GM23338 (cell line): ENCODE data around the gene MYLK. TPM values are rescaled to one million over a fixed set of nuclear protein-coding genes. Genes with fewer than 3 reads are reported as not detected.

Experiments
- ATAC-seq: fragments of 200-7000 bp; cut with Tn5 transposase; 3 replicates; pipeline ENCODE4 v1.9.1; 2020
- DNase-seq: peaks from one replicate; pipeline ENCODE4 v3.0.0-alpha.2; 2015; ENCODE audit warnings: low spot score
- H2AFZ ChIP-seq: fragments of 200-600 bp; sonication (generic); 2 replicates; pipeline ENCODE4 v1.8.0; 2016; ENCODE audit warnings: antibody characterized with exemption, mild to moderate bottlenecking, moderate library complexity
- H3F3A ChIP-seq: fragments of 200-600 bp; sonication (generic); replicated peaks from 2 replicates; pipeline ENCODE4 v1.8.0; 2017; ENCODE audit warnings: antibody characterized with exemption, mixed run types, low read depth
- H3K27ac ChIP-seq: fragments of 200-600 bp; sonication (generic); 2 replicates; pipeline ENCODE4 v1.6.1; 2016; ENCODE audit warnings: low read depth
- H3K27me3 ChIP-seq: fragments of 200-600 bp; sonication (generic); 2 replicates; pipeline ENCODE4 v1.8.0; 2016; ENCODE audit warnings: mild to moderate bottlenecking, mixed run types, moderate library complexity; ENCODE audit not compliant: insufficient read depth
- H3K36me3 ChIP-seq: fragments of 200-600 bp; sonication (generic); 2 replicates; pipeline ENCODE4 v1.8.0; 2016; ENCODE audit warnings: mild to moderate bottlenecking; ENCODE audit not compliant: insufficient read depth
- H3K4me1 ChIP-seq: fragments of 200-600 bp; sonication (generic); 2 replicates; pipeline ENCODE4 v1.8.0; 2016; ENCODE audit warnings: mild to moderate bottlenecking, moderate library complexity; ENCODE audit not compliant: insufficient read depth
- H3K4me2 ChIP-seq: fragments of 200-600 bp; sonication (generic); 2 replicates; pipeline ENCODE4 v1.7.1; 2017; ENCODE audit warnings: mixed run types
- H3K4me3 ChIP-seq: fragments of 200-600 bp; sonication (generic); 2 replicates; pipeline ENCODE4 v1.6.1; 2016; ENCODE audit warnings: mixed run types
- H3K79me2 ChIP-seq: fragments of 200-600 bp; sonication (generic); replicated peaks from 2 replicates; pipeline ENCODE4 v1.8.0; 2017; ENCODE audit warnings: mild to moderate bottlenecking; ENCODE audit not compliant: insufficient read depth
- H3K9me2 ChIP-seq: fragments of 200-600 bp; sonication (generic); 2 replicates; pipeline ENCODE4 v1.8.0; 2017; ENCODE audit not compliant: insufficient read depth
- H4K20me1 ChIP-seq: fragments of 200-600 bp; sonication (generic); replicated peaks from 2 replicates; pipeline ENCODE4 v1.8.0; 2017; ENCODE audit warnings: mild to moderate bottlenecking; ENCODE audit not compliant: insufficient read depth
- H3K27ac Mint-ChIP-seq: 2 replicates; pipeline ENCODE4 v1.8.0; 2020; ENCODE audit warnings: inconsistent platforms, mild to moderate bottlenecking, moderate library complexity, mixed read lengths
- H3K27me3 Mint-ChIP-seq: 3 replicates; pipeline ENCODE4 v1.8.0; 2022; ENCODE audit warnings: low read depth, mild to moderate bottlenecking, moderate library complexity, mixed read lengths, inconsistent platforms; ENCODE audit not compliant: insufficient read depth, poor library complexity
- H3K36me3 Mint-ChIP-seq: 3 replicates; pipeline ENCODE4 v1.8.0; 2021; ENCODE audit warnings: low read depth, mild to moderate bottlenecking, inconsistent platforms, moderate library complexity, mixed read lengths
- H3K4me1 Mint-ChIP-seq: 3 replicates; pipeline ENCODE4 v1.8.0; 2020; ENCODE audit warnings: mild to moderate bottlenecking, inconsistent platforms, mixed read lengths
- H3K4me3 Mint-ChIP-seq: 3 replicates; pipeline ENCODE4 v1.8.0; 2021; ENCODE audit warnings: moderate library complexity, mild to moderate bottlenecking, inconsistent platforms, mixed read lengths
- H3K9me3 Mint-ChIP-seq: 3 replicates; pipeline ENCODE4 v1.8.0; 2020; ENCODE audit warnings: moderate library complexity, mild to moderate bottlenecking, inconsistent platforms, mixed read lengths
- CREB1 ChIP-seq: fragments of 250-450 bp; sonication (Bioruptor Pico); IDR thresholded peaks from 2 replicates; pipeline ENCODE4 v1.5.0; 2020; ENCODE audit warnings: low read depth, mild to moderate bottlenecking, moderate library complexity
- ETS1 ChIP-seq: IDR thresholded peaks from 2 replicates; pipeline ENCODE4 v1.6.1; 2016; ENCODE audit warnings: antibody characterized with exemption
- EZH2 ChIP-seq: fragments of 200-600 bp; sonication (generic); IDR thresholded peaks from one replicate; pipeline ENCODE4 v1.8.0; 2017; ENCODE audit warnings: antibody characterized with exemption, mild to moderate bottlenecking, low read depth; ENCODE audit not compliant: unreplicated experiment
- EZH2phosphoT487 ChIP-seq: fragments of 200-600 bp; sonication (generic); IDR thresholded peaks from one replicate; pipeline ENCODE4 v1.8.1; 2018; ENCODE audit warnings: antibody characterized with exemption; ENCODE audit not compliant: unreplicated experiment
- JUNB ChIP-seq: IDR thresholded peaks from one replicate; pipeline ENCODE4 v1.6.1; 2016; ENCODE audit warnings: antibody characterized with exemption; ENCODE audit not compliant: unreplicated experiment
- NANOG ChIP-seq: IDR thresholded peaks from 2 replicates; pipeline ENCODE4 v1.6.1; 2016; ENCODE audit warnings: antibody characterized with exemption, borderline replicate concordance
- POLR2AphosphoS5 ChIP-seq: IDR thresholded peaks from 2 replicates; pipeline ENCODE4 v1.6.1; 2016; ENCODE audit warnings: antibody characterized with exemption, low read depth
- STAT1 ChIP-seq: IDR thresholded peaks from one replicate; pipeline ENCODE4 v1.6.1; 2016; ENCODE audit warnings: antibody characterized with exemption; ENCODE audit not compliant: unreplicated experiment
- ZNF114 ChIP-seq: fragments of 250-450 bp; sonication (Bioruptor Pico); IDR thresholded peaks from 2 replicates; pipeline ENCODE4 v1.5.0; 2020; ENCODE audit warnings: mild to moderate bottlenecking, moderate library complexity
- ZNF331 ChIP-seq: fragments of 250-450 bp; sonication (Bioruptor Pico); IDR thresholded peaks from 2 replicates; pipeline ENCODE4 v1.5.0; 2020; ENCODE audit warnings: low read depth, mild to moderate bottlenecking, moderate library complexity
- polyA plus RNA-seq: library from polyadenylated mRNA; unstranded; fragments of >200 nt; fragmentation: Nextera tagmentation; extraction: Ambion mirVana; gene quantifications from 2 replicates; pipeline ENCODE4 v1.2.1, GENCODE V29; 2016
- total RNA-seq: library from RNA; depleted of rRNA; stranded (reverse); fragments of >200 nt; shearing (Covaris generic); gene quantifications from 2 replicates; pipeline ENCODE4 v1.2.3, GENCODE V29; 2014
- TF ChIP-seq, protein P1 (sequence below), 2 experiments: fragments of 200-600 bp in 1 of 2; sonication (generic) in 1 of 2; conservative IDR thresholded peaks; 2 replicates each; pipeline versions ENCODE4 v1.5.1 to v1.6.1; 2016 to 2017; ENCODE audit warnings: antibody characterized with exemption in 2 of 2, low read depth in 2 of 2, mild to moderate bottlenecking in 2 of 2, moderate library complexity in 1 of 2
- TF ChIP-seq, protein P2 (sequence below): IDR thresholded peaks from one replicate; pipeline ENCODE4 v1.6.1; 2018; ENCODE audit warnings: antibody characterized with exemption; ENCODE audit not compliant: unreplicated experiment
- TF ChIP-seq, protein P3 (sequence below): fragments of 250-450 bp; sonication (Bioruptor Pico); IDR thresholded peaks from 2 replicates; pipeline ENCODE4 v1.5.0; 2020; ENCODE audit warnings: mild to moderate bottlenecking, moderate library complexity

The MYLK gene
- total and polyA plus RNA-seq, 2 experiments from 2014 or later, result 11.5 to 17.9 TPM

GRCh38 chr3:123627673-123628670 is 256.2 kb downstream of the MYLK start:
- DNase-seq, result no peak
- no peak for ATAC-seq
- Mint-ChIP-seq H3K36me3 (peaks cover 3% of the 10 kb centered on the region; the same call in 2 of the 3 replicates), H3K4me1 (peaks cover 16% of the 10 kb centered on the region), H3K4me3 (no peak overlapping the region), H3K9me3 (no peaks in the 10 kb centered on the region; the same call in 2 of the 3 replicates), H3K27ac (no peak overlapping the region), H3K27me3 (peaks cover 8% of the 10 kb centered on the region)
- no peaks in the 10 kb centered on the region for H3K9me2 ChIP-seq
- H3K79me2 ChIP-seq, result no peaks in the 10 kb centered on the region
- H3K27ac ChIP-seq, result no peak overlapping the region
- H4K20me1 ChIP-seq, result no peaks in the 10 kb centered on the region
- no peaks in the 10 kb centered on the region; the same call in 1 of the 2 replicates for H3F3A ChIP-seq
- H3K4me1 ChIP-seq, result peaks cover 18% of the 10 kb centered on the region
- TF ChIP-seq ETS1 (no peak), EZH2 (no peak), POLR2AphosphoS5 (no peak), JUNB (no peak), ZNF114 (CRISPR knock-in tag) (no peak), STAT1 (no peak), ZNF331 (CRISPR knock-in tag) (no peak), CREB1 (CRISPR knock-in tag) (no peak), EZH2phosphoT487 (no peak), NANOG (no peak)
- TF ChIP-seq, protein P1, sequence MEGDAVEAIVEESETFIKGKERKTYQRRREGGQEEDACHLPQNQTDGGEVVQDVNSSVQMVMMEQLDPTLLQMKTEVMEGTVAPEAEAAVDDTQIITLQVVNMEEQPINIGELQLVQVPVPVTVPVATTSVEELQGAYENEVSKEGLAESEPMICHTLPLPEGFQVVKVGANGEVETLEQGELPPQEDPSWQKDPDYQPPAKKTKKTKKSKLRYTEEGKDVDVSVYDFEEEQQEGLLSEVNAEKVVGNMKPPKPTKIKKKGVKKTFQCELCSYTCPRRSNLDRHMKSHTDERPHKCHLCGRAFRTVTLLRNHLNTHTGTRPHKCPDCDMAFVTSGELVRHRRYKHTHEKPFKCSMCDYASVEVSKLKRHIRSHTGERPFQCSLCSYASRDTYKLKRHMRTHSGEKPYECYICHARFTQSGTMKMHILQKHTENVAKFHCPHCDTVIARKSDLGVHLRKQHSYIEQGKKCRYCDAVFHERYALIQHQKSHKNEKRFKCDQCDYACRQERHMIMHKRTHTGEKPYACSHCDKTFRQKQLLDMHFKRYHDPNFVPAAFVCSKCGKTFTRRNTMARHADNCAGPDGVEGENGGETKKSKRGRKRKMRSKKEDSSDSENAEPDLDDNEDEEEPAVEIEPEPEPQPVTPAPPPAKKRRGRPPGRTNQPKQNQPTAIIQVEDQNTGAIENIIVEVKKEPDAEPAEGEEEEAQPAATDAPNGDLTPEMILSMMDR (conservative IDR thresholded peaks at IDR 0.05; ENCODE audit: low read depth in 2 of 2), result no peak
- TF ChIP-seq, protein P2, sequence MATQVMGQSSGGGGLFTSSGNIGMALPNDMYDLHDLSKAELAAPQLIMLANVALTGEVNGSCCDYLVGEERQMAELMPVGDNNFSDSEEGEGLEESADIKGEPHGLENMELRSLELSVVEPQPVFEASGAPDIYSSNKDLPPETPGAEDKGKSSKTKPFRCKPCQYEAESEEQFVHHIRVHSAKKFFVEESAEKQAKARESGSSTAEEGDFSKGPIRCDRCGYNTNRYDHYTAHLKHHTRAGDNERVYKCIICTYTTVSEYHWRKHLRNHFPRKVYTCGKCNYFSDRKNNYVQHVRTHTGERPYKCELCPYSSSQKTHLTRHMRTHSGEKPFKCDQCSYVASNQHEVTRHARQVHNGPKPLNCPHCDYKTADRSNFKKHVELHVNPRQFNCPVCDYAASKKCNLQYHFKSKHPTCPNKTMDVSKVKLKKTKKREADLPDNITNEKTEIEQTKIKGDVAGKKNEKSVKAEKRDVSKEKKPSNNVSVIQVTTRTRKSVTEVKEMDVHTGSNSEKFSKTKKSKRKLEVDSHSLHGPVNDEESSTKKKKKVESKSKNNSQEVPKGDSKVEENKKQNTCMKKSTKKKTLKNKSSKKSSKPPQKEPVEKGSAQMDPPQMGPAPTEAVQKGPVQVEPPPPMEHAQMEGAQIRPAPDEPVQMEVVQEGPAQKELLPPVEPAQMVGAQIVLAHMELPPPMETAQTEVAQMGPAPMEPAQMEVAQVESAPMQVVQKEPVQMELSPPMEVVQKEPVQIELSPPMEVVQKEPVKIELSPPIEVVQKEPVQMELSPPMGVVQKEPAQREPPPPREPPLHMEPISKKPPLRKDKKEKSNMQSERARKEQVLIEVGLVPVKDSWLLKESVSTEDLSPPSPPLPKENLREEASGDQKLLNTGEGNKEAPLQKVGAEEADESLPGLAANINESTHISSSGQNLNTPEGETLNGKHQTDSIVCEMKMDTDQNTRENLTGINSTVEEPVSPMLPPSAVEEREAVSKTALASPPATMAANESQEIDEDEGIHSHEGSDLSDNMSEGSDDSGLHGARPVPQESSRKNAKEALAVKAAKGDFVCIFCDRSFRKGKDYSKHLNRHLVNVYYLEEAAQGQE, result no peak
- TF ChIP-seq, protein P3, sequence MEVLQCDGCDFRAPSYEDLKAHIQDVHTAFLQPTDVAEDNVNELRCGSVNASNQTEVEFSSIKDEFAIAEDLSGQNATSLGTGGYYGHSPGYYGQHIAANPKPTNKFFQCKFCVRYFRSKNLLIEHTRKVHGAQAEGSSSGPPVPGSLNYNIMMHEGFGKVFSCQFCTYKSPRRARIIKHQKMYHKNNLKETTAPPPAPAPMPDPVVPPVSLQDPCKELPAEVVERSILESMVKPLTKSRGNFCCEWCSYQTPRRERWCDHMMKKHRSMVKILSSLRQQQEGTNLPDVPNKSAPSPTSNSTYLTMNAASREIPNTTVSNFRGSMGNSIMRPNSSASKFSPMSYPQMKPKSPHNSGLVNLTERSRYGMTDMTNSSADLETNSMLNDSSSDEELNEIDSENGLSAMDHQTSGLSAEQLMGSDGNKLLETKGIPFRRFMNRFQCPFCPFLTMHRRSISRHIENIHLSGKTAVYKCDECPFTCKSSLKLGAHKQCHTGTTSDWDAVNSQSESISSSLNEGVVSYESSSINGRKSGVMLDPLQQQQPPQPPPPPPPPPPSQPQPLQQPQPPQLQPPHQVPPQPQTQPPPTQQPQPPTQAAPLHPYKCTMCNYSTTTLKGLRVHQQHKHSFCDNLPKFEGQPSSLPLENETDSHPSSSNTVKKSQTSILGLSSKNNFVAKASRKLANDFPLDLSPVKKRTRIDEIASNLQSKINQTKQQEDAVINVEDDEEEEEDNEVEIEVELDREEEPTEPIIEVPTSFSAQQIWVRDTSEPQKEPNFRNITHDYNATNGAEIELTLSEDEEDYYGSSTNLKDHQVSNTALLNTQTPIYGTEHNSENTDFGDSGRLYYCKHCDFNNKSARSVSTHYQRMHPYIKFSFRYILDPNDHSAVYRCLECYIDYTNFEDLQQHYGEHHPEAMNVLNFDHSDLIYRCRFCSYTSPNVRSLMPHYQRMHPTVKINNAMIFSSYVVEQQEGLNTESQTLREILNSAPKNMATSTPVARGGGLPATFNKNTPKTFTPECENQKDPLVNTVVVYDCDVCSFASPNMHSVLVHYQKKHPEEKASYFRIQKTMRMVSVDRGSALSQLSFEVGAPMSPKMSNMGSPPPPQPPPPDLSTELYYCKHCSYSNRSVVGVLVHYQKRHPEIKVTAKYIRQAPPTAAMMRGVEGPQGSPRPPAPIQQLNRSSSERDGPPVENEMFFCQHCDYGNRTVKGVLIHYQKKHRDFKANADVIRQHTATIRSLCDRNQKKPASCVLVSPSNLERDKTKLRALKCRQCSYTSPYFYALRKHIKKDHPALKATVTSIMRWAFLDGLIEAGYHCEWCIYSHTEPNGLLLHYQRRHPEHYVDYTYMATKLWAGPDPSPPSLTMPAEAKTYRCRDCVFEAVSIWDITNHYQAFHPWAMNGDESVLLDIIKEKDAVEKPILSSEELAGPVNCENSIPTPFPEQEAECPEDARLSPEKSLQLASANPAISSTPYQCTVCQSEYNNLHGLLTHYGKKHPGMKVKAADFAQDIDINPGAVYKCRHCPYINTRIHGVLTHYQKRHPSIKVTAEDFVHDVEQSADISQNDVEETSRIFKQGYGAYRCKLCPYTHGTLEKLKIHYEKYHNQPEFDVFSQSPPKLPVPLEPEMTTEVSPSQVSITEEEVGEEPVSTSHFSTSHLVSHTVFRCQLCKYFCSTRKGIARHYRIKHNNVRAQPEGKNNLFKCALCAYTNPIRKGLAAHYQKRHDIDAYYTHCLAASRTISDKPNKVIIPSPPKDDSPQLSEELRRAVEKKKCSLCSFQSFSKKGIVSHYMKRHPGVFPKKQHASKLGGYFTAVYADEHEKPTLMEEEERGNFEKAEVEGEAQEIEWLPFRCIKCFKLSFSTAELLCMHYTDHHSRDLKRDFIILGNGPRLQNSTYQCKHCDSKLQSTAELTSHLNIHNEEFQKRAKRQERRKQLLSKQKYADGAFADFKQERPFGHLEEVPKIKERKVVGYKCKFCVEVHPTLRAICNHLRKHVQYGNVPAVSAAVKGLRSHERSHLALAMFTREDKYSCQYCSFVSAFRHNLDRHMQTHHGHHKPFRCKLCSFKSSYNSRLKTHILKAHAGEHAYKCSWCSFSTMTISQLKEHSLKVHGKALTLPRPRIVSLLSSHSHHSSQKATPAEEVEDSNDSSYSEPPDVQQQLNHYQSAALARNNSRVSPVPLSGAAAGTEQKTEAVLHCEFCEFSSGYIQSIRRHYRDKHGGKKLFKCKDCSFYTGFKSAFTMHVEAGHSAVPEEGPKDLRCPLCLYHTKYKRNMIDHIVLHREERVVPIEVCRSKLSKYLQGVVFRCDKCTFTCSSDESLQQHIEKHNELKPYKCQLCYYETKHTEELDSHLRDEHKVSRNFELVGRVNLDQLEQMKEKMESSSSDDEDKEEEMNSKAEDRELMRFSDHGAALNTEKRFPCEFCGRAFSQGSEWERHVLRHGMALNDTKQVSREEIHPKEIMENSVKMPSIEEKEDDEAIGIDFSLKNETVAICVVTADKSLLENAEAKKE (CRISPR knock-in tag), result no peak
- no peak overlapping the region for H3K4me2 ChIP-seq
- H3K27me3 ChIP-seq, result no peaks in the 10 kb centered on the region
- H3K4me3 ChIP-seq, result no peak overlapping the region
- H3K36me3 ChIP-seq, result no peaks in the 10 kb centered on the region
- no peak overlapping the region for H2AFZ ChIP-seq
